Measurements from ENCODE around the gene SLC6A18.

- TF ChIP-seq POLR2AphosphoS5 (IDR thresholded peaks at IDR 0.05; ENCODE audit: low read depth, low read length): no peak
- TF ChIP-seq TAF1 (IDR thresholded peaks at IDR 0.05; ENCODE audit: borderline replicate concordance, insufficient read depth, low read length): no peak
- TF ChIP-seq SIN3A (IDR thresholded peaks at IDR 0.05; ENCODE audit: borderline replicate concordance, insufficient read depth, low read length): no peak
- no peak for TF ChIP-seq REST (IDR thresholded peaks at IDR 0.05; ENCODE audit: insufficient read depth in 1 of 2, low read depth in 2 of 2, low read length in 2 of 2)
Measured at GRCh38 chr5:1180841-1181271, 44.3 kb upstream of the SLC6A18 start.

Measured in PFSK-1 (cell line).